Mesenchymal stem cell (in vitro differentiated cells and primary cell): ENCODE results near the gene VAPA.

ENCODE experiments used
- DNase-seq: peaks from one replicate; pipeline ENCODE4 v3.0.0-alpha.2; 2013
- H2AFZ ChIP-seq: one replicate; pipeline ENCODE4 v1.6.1; 2013; ENCODE audit warnings: low read depth, mild to moderate bottlenecking, control low read depth, inconsistent platforms, low read length, moderate library complexity
- H2AK5ac ChIP-seq: 2 replicates; pipeline ENCODE4 v1.6.1; 2013; ENCODE audit warnings: low read length, moderate library complexity, mild to moderate bottlenecking, inconsistent platforms; ENCODE audit not compliant: severe bottlenecking
- H2BK120ac ChIP-seq: one replicate; pipeline ENCODE4 v1.6.1; 2013; ENCODE audit warnings: low read depth, mild to moderate bottlenecking, inconsistent platforms, low read length, moderate library complexity
- H2BK12ac ChIP-seq, 2 experiments: one replicate each; pipeline ENCODE4 v1.6.1; 2013; ENCODE audit warnings: inconsistent platforms in 2 of 2, low read length in 2 of 2, mild to moderate bottlenecking in 2 of 2, moderate library complexity in 2 of 2, control low read depth in 1 of 2
- H2BK15ac ChIP-seq: one replicate; pipeline ENCODE4 v1.6.1; 2013; ENCODE audit warnings: mild to moderate bottlenecking, low read depth, inconsistent platforms; ENCODE audit not compliant: poor library complexity, severe bottlenecking
- H2BK5ac ChIP-seq: 2 replicates; pipeline ENCODE4 v1.6.1; 2013; ENCODE audit warnings: low read depth, mild to moderate bottlenecking, low read length, control low read depth, inconsistent platforms; ENCODE audit not compliant: poor library complexity, severe bottlenecking
- H3K14ac ChIP-seq, 2 experiments: one replicate each; pipeline ENCODE4 v1.6.1; 2013; ENCODE audit warnings: inconsistent platforms in 2 of 2, low read length in 2 of 2, control low read depth in 1 of 2, mild to moderate bottlenecking in 1 of 2, moderate library complexity in 1 of 2
- H3K18ac ChIP-seq, 2 experiments: one replicate each; pipeline ENCODE4 v1.6.1; 2013; ENCODE audit warnings: inconsistent platforms in 2 of 2, low read length in 2 of 2, control low read depth in 1 of 2, low read depth in 1 of 2, mild to moderate bottlenecking in 1 of 2
- H3K23ac ChIP-seq, 2 experiments: one replicate each; pipeline ENCODE4 v1.6.1; 2013; ENCODE audit warnings: inconsistent platforms in 2 of 2, low read length in 2 of 2, mild to moderate bottlenecking in 2 of 2, moderate library complexity in 2 of 2, control low read depth in 1 of 2
- H3K27ac ChIP-seq: 2 replicates; pipeline ENCODE4 v1.5.1; 2013; ENCODE audit warnings: mild to moderate bottlenecking, moderate library complexity, low read length, control low read depth, inconsistent platforms; ENCODE audit not compliant: poor library complexity, severe bottlenecking
- H3K27me3 ChIP-seq, 2 experiments: 2 replicates each; pipeline versions ENCODE4 v1.6.1 to v1.7.0; 2013; ENCODE audit warnings: low read length in 2 of 2, mild to moderate bottlenecking in 2 of 2, moderate library complexity in 2 of 2, control low read depth in 1 of 2, inconsistent platforms in 1 of 2; ENCODE audit not compliant: control insufficient read depth in 1 of 2, insufficient read depth in 1 of 2
- H3K36me3 ChIP-seq, 2 experiments: 2 replicates each; pipeline versions ENCODE4 v1.6.1 to v1.7.0; 2013; ENCODE audit warnings: low read length in 2 of 2, control low read depth in 1 of 2, inconsistent platforms in 1 of 2, low read depth in 1 of 2, mild to moderate bottlenecking in 1 of 2; ENCODE audit not compliant: insufficient read depth in 2 of 2, control insufficient read depth in 1 of 2
- H3K4ac ChIP-seq, 2 experiments: one replicate each; pipeline ENCODE4 v1.6.1; 2013; ENCODE audit warnings: inconsistent platforms in 2 of 2, low read length in 2 of 2, mild to moderate bottlenecking in 2 of 2, moderate library complexity in 2 of 2, control low read depth in 1 of 2, low read depth in 1 of 2
- H3K4me1 ChIP-seq: 2 replicates; pipeline ENCODE4 v1.6.1; 2013; ENCODE audit warnings: low read depth, low read length, control low read depth; ENCODE audit not compliant: control insufficient read depth, insufficient read depth
- H3K4me2 ChIP-seq: 2 replicates; pipeline ENCODE4 v1.6.1; 2013; ENCODE audit warnings: low read length, mild to moderate bottlenecking, inconsistent platforms; ENCODE audit not compliant: poor library complexity, severe bottlenecking
- H3K4me3 ChIP-seq, 2 experiments: 2 replicates each; pipeline versions ENCODE4 v1.5.1 to v1.7.0; 2013; ENCODE audit warnings: low read length in 2 of 2, mild to moderate bottlenecking in 2 of 2, control low read depth in 1 of 2, low read depth in 1 of 2; ENCODE audit not compliant: insufficient read depth in 1 of 2
- H3K79me1 ChIP-seq: replicated peaks from 2 replicates; pipeline ENCODE4 v1.6.1; 2013; ENCODE audit warnings: mild to moderate bottlenecking, control low read depth, low read length, inconsistent platforms; ENCODE audit not compliant: poor library complexity, severe bottlenecking
- H3K9ac ChIP-seq: 2 replicates; pipeline ENCODE4 v1.7.0; 2013; ENCODE audit warnings: mild to moderate bottlenecking, low read length, moderate library complexity
- H3K9me3 ChIP-seq: 2 replicates; pipeline ENCODE4 v1.7.0; 2013; ENCODE audit warnings: mild to moderate bottlenecking, low read length; ENCODE audit not compliant: control insufficient read depth
- H4K8ac ChIP-seq: one replicate; pipeline ENCODE4 v1.6.1; 2013; ENCODE audit warnings: inconsistent platforms, mild to moderate bottlenecking, low read length, moderate library complexity
- H4K91ac ChIP-seq: one replicate; pipeline ENCODE4 v1.6.1; 2013; ENCODE audit warnings: mild to moderate bottlenecking, low read length, inconsistent platforms
- WGBS: methylation state at CpG from one replicate; pipeline ENCODE4 v1.1.7; 2013; ENCODE audit warnings: mixed read lengths; 5-methylcytosine and 5-hydroxymethylcytosine counted together

Gene VAPA

GRCh38 chr18:9907867-9908266, 5.9 kb upstream of the VAPA start:
- H3K4me3 ChIP-seq = no peak overlapping the region
- H3K14ac ChIP-seq = no peak overlapping the region
- H3K4ac ChIP-seq = no peak overlapping the region
- no peak for DNase-seq
- H3K36me3 ChIP-seq = no peaks in the 10 kb centered on the region
- no peak overlapping the region for H3K23ac ChIP-seq
- H3K27me3 ChIP-seq = peaks cover 0 to 4% of the 10 kb centered on the region in 2 experiments
- WGBS = 88% methylated on average over 3 of the region's 4 CpGs
- H2AFZ ChIP-seq = no peak overlapping the region
- H4K91ac ChIP-seq = no peak overlapping the region
- H3K4me1 ChIP-seq = peaks cover 7% of the 10 kb centered on the region
- H2BK15ac ChIP-seq = no peak overlapping the region
- H2BK12ac ChIP-seq = no peak overlapping the region
- no peak overlapping the region for H3K27ac ChIP-seq
- no peak overlapping the region for H3K18ac ChIP-seq
- H4K8ac ChIP-seq = no peak overlapping the region
- no peaks in the 10 kb centered on the region for H3K79me1 ChIP-seq
- H2BK120ac ChIP-seq = no peak overlapping the region
- no peak overlapping the region for H2AK5ac ChIP-seq
- H3K9me3 ChIP-seq = no peaks in the 10 kb centered on the region
- H3K9ac ChIP-seq = no peak overlapping the region
- no peak overlapping the region for H3K4me2 ChIP-seq
- H2BK5ac ChIP-seq = no peak overlapping the region

- Histone ChIP-seq H2AK5ac (no peak overlapping the region), H2AFZ (no peak overlapping the region), H2BK12ac (no peak overlapping the region), H3K27me3 (peaks cover 0 to 4% of the 10 kb centered on the region in 2 experiments), H2BK15ac (no peak overlapping the region), H3K4ac (no peak overlapping the region), H4K8ac (no peak overlapping the region), H3K14ac (no peak overlapping the region), H3K9me3 (no peaks in the 10 kb centered on the region), H3K36me3 (no peaks in the 10 kb centered on the region), H3K23ac (no peak overlapping the region), H3K4me2 (no peak overlapping the region), H3K27ac (no peak overlapping the region), H3K18ac (no peak overlapping the region), H4K91ac (no peak overlapping the region), H2BK5ac (no peak overlapping the region), H3K79me1 (no peaks in the 10 kb centered on the region), H3K9ac (no peak overlapping the region), H3K4me1 (peaks cover 7% of the 10 kb centered on the region), H2BK120ac (no peak overlapping the region), H3K4me3 (no peak overlapping the region)
- DNase-seq = no peak
These were observed 3.7 kb upstream of the VAPA start for GRCh38 chr18:9910071-9910470.

GRCh38 chr18:9910661-9911060, 3.2 kb upstream of the VAPA start:
- H3K18ac ChIP-seq = no peak overlapping the region
- H3K9me3 ChIP-seq = no peaks in the 10 kb centered on the region
- H3K4me3 ChIP-seq = no peak overlapping the region
- H3K79me1 ChIP-seq = no peaks in the 10 kb centered on the region
- peaks cover 3% of the 10 kb centered on the region for H3K4me1 ChIP-seq
- no peak overlapping the region for H2AK5ac ChIP-seq
- no peak overlapping the region for H2BK120ac ChIP-seq
- H3K4ac ChIP-seq = no peak overlapping the region
- no peaks in the 10 kb centered on the region for H3K36me3 ChIP-seq
- no peak for DNase-seq
- H3K14ac ChIP-seq = no peak overlapping the region
- H3K9ac ChIP-seq = no peak overlapping the region
- no peak overlapping the region for H2AFZ ChIP-seq
- WGBS = 100% methylated on average over 1 of the region's 2 CpGs
- no peak overlapping the region for H2BK5ac ChIP-seq
- no peak overlapping the region for H4K91ac ChIP-seq
- H3K4me2 ChIP-seq = no peak overlapping the region
- no peak overlapping the region for H3K23ac ChIP-seq
- no peak overlapping the region for H2BK15ac ChIP-seq
- H3K27me3 ChIP-seq = peaks cover 0 to 4% of the 10 kb centered on the region in 2 experiments
- H3K27ac ChIP-seq = no peak overlapping the region
- H2BK12ac ChIP-seq = no peak overlapping the region
- H4K8ac ChIP-seq = no peak overlapping the region

GRCh38 chr18:9911226-9911625, 2.6 kb upstream of the VAPA start:
- 94% methylated on average over 3 of the region's 5 CpGs for WGBS
- H3K36me3 ChIP-seq = no peaks in the 10 kb centered on the region

More at GRCh38 chr18:9911226-9911625, 2.6 kb upstream of the VAPA start:
- Histone ChIP-seq H4K8ac (no peak overlapping the region), H3K4me2 (no peak overlapping the region), H3K18ac (no peak overlapping the region), H3K79me1 (no peaks in the 10 kb centered on the region), H3K9me3 (no peaks in the 10 kb centered on the region), H4K91ac (no peak overlapping the region), H3K27ac (no peak overlapping the region), H3K27me3 (peaks cover 0 to 4% of the 10 kb centered on the region in 2 experiments), H3K4me3 (no peak overlapping the region), H2BK120ac (no peak overlapping the region), H2AFZ (no peak overlapping the region), H3K23ac (no peak overlapping the region), H3K9ac (no peak overlapping the region), H2BK12ac (no peak overlapping the region), H3K4ac (no peak overlapping the region), H2AK5ac (no peak overlapping the region), H2BK5ac (no peak overlapping the region), H3K4me1 (no peaks in the 10 kb centered on the region), H3K14ac (no peak overlapping the region), H2BK15ac (no peak overlapping the region)
- DNase-seq = no peak
